Bronchial epithelial cell (primary cell): Measurements from ENCODE around the gene KMO. TPM values are rescaled to one million over a fixed set of nuclear protein-coding genes. Genes with fewer than 3 reads are reported as not detected.

ENCODE experiments used
- DNase-seq: peaks from one replicate; pipeline ENCODE4 v3.0.0-alpha.2; 2010; ENCODE audit warnings: low read depth
- FAIRE-seq: peaks from 2 replicates; lab custom pipeline; 2011; peaks lifted over from hg19 to GRCh38; lab: Jason Lieb, UNC
- H3K27me3 ChIP-seq: 2 replicates; pipeline ENCODE4 v1.5.1; 2011; ENCODE audit warnings: low read length; ENCODE audit not compliant: control insufficient read depth, insufficient read depth
- H3K36me3 ChIP-seq: 2 replicates; pipeline ENCODE4 v1.5.1; 2011; ENCODE audit warnings: low read length; ENCODE audit not compliant: control insufficient read depth, insufficient read depth
- H3K4me3 ChIP-seq: 2 replicates; pipeline ENCODE4 v1.5.1; 2011; ENCODE audit warnings: mild to moderate bottlenecking, low read depth, low read length, control low read depth
- total RNA-seq: library from RNA; depleted of rRNA; stranded (reverse); fragments of >200 nt; gene quantifications from 2 replicates; pipeline ENCODE4 v1.2.1, GENCODE V29; 2014
- TF ChIP-seq, protein P1 (sequence below): IDR thresholded peaks from 2 replicates; pipeline ENCODE4 v1.5.1; 2011; ENCODE audit warnings: mild to moderate bottlenecking, moderate library complexity, low read length, control low read depth, inconsistent platforms; ENCODE audit not compliant: insufficient read depth, severe bottlenecking

The KMO gene
- total RNA-seq, 1 donor from 2014 or later: not detected

GRCh38 chr1:241598249-241598648, 66.1 kb downstream of the KMO start:
- FAIRE-seq: no peak
- no peaks in the 10 kb centered on the region for H3K27me3 ChIP-seq
- no peak overlapping the region for H3K4me3 ChIP-seq
- no peak for DNase-seq
- TF ChIP-seq, protein P1, sequence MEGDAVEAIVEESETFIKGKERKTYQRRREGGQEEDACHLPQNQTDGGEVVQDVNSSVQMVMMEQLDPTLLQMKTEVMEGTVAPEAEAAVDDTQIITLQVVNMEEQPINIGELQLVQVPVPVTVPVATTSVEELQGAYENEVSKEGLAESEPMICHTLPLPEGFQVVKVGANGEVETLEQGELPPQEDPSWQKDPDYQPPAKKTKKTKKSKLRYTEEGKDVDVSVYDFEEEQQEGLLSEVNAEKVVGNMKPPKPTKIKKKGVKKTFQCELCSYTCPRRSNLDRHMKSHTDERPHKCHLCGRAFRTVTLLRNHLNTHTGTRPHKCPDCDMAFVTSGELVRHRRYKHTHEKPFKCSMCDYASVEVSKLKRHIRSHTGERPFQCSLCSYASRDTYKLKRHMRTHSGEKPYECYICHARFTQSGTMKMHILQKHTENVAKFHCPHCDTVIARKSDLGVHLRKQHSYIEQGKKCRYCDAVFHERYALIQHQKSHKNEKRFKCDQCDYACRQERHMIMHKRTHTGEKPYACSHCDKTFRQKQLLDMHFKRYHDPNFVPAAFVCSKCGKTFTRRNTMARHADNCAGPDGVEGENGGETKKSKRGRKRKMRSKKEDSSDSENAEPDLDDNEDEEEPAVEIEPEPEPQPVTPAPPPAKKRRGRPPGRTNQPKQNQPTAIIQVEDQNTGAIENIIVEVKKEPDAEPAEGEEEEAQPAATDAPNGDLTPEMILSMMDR: no peak
- peaks cover 1% of the 10 kb centered on the region for H3K36me3 ChIP-seq

- Histone ChIP-seq H3K36me3 (peaks cover 3% of the 10 kb centered on the region), H3K4me3 (no peak overlapping the region), H3K27me3 (no peaks in the 10 kb centered on the region)
- no peak for FAIRE-seq
- TF ChIP-seq, protein P1: no peak
- no peak for DNase-seq
Measured at GRCh38 chr1:241600496-241600901, 68.3 kb downstream of the KMO start.

DNA sequence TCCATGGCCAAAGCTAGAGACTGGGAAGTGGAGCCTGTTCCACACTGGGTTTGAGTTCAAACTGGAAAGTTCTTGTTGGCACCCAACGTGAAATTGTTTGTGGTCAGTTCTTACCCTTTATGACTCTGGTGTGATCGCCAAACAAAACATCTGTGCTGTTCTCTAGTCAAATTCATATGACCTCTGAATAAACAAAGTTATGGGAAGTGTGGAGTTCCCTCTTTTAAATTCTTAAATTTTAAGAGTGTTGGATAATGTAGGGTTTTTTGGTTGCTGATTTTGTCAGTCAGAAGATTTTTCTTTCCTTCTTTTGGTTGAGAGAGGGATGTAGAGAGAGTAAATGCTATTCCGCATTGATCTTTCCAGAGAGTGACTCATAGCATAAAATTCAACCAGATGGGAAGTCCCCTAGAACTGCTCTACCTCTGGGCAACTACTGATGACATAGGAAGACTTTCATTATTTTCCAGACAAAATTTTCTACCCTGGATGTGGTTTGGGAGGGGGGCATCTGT, 71.6 kb downstream of the KMO start:
- no peak overlapping the region for H3K4me3 ChIP-seq
- TF ChIP-seq, protein P1: no peak
- DNase-seq (no peak), FAIRE-seq (no peak)
- no peaks in the 10 kb centered on the region for H3K27me3 ChIP-seq
- H3K36me3 ChIP-seq: peaks cover 2% of the 10 kb centered on the region

GRCh38 chr1:241605146-241605805, 73.1 kb downstream of the KMO start:
- no peak for FAIRE-seq
- no peak overlapping the region for H3K4me3 ChIP-seq
- H3K27me3 ChIP-seq: no peaks in the 10 kb centered on the region
- peak; percentile 56 for DNase-seq
- H3K36me3 ChIP-seq: peaks cover 2% of the 10 kb centered on the region
- TF ChIP-seq, protein P1: peak; percentile 26

DNA sequence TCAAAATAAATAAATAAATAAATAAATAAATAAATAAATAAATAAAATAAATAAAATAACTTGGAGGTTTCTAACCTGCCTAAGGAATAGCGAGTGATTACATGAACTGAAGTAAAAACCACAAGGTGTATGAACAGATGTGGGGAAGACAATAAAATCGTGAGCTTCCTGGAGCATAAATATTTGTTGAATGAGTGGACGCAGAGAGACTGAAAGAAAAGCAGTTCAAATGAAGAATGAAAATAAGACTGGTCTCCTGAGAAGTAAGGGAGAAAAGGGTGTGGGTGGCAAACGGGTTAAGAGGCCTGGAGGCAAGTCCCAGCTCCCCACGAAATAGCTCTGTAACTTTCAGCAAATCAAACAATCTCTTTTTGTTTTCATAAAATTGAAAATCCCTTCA, 74.4 kb downstream of the KMO start:
- FAIRE-seq: no peak
- H3K36me3 ChIP-seq: peaks cover 2% of the 10 kb centered on the region
- H3K4me3 ChIP-seq: no peak overlapping the region
- H3K27me3 ChIP-seq: no peaks in the 10 kb centered on the region
- TF ChIP-seq, protein P1: no peak
- peak; percentile 90 for DNase-seq

- no peak for FAIRE-seq
- H3K4me3 ChIP-seq: no peak overlapping the region
- no peaks in the 10 kb centered on the region for H3K27me3 ChIP-seq
- DNase-seq: no peak
- H3K36me3 ChIP-seq: peaks cover 2% of the 10 kb centered on the region
- TF ChIP-seq, protein P1: no peak
Measured at GRCh38 chr1:241607497-241607896, 75.3 kb downstream of the KMO start.
